AG09319 (cell line): ENCODE results near the gene SLC26A1.
"Not testable (repeated sequence)": the region's sequence is repeated elsewhere in the genome, so short reads cannot be mapped to it uniquely, and the experiment has no call there.

ENCODE experiments used
- DNase-seq: peaks from one replicate; pipeline ENCODE4 v3.0.0-alpha.2; 2010; ENCODE audit warnings: low read depth; ENCODE audit errors: extremely low read depth
- CTCF ChIP-seq: IDR thresholded peaks from 2 replicates; pipeline ENCODE4 v1.5.1; 2011; ENCODE audit warnings: low read depth, mild to moderate bottlenecking, inconsistent platforms, low read length, moderate library complexity

The SLC26A1 gene

GRCh38 chr4:982814-983213, 10.4 kb downstream of the SLC26A1 start:
- DNase-seq = no peak

GRCh38 chr4:982291-982690, 10.9 kb downstream of the SLC26A1 start:
- no peak for TF ChIP-seq CTCF
- no peak for DNase-seq

More at GRCh38 chr4:982814-983213, 10.4 kb downstream of the SLC26A1 start:
- TF ChIP-seq CTCF = no peak

DNA sequence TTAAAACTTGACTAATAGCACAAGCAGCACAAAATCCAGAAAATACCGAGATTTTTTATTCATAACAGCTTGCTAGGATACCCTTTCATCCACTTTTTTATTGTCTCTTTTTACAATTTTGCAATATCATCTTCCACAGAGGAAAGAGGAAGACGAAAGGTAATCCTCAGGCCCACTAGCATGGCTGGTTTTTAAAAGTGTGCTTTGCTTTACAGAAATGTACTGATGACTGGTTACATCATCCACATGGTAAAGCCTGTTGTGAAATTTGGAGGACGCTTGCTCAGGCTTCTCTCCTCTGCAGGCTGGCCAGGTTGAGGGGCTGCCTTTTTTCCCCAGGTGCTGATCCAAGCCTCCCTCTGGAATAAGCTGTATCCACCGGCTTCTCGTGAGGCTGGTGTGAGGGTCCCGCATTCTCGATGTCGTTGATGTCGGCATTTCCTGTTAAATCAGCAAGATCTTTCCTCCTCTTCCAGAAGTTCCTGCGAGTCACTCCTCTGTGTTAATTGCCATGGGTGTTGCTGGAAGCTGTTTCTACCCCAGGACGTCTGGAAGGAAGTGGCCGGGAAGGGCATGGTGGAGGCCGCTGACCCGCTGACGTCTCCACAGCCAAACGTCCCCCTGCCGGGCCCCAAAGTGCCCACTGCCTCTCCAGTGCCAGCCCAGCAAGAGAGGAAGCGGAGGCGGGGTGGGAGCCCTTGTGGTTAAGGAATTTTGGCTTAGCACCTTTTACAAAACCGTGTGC, 14.1 kb downstream of the SLC26A1 start:
- TF ChIP-seq CTCF = no peak
- DNase-seq = no peak

GRCh38 chr4:976016-976415, 17.2 kb downstream of the SLC26A1 start:
- DNase-seq = not testable (repeated sequence)

GRCh38 chr4:974668-975067, 18.5 kb downstream of the SLC26A1 start:
- no peak for TF ChIP-seq CTCF
- DNase-seq = no peak

DNA sequence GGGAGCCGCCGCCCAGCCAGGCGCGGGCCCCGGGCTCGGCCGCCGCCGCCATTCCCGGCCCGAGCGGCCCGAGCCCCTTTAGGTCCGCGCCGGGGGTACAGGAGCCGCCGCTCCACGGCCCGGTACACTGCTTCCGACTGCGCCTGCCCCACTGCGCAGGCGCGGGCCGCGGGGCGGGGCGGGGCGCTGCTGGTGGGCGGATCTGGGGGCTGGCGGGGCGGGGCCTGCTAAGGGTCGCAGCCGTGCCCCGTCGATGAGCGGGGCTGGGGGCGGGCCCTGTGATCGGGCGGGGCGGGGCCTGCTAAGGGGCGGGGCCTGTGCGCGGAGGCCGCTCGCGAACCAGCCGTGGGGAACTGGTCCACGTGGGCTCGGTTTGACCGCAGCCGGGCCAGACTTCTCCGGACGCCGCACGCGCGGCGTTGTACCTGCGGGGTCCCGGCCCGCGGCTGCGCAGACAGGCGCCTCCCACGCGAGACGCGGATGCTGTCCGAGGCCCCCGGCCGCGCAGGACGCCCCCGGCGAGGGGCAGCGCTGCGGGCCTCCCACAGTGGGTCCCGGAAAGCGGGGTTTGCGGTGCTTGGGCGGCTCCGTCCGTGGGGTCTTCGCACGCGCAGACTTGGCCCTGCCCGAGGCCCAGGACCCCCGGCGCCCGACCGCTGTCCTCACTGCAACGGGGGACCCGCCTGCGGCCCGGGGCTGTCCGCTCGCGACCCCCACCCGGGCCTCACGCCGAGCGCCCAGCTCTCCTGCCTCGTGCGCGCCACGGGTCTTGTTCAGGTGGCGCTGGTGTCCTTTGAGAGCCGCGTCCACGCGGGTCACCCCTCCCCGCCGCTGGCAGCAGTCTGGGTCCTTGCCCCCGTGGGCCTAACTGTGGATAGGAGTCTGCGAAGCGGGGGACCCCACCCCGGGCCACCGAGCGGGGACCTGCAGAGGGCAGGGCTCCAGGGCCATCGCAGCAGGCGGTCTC, 19.5 kb downstream of the SLC26A1 start, which contains the start of gene DGKQ:
DGKQ (minus strand) TSS at position 139 of the 967 bp plus-strand sequence; CDS start at position 52, 87 bp downstream.
- no peak for TF ChIP-seq CTCF
- DNase-seq = peak; percentile 71

GRCh38 chr4:972651-973424, 20.4 kb downstream of the SLC26A1 start:
- DNase-seq = no peak
- TF ChIP-seq CTCF = no peak
